GM23338 (cell line): Measurements from ENCODE around the gene CCDC69. TPM values are rescaled to one million over a fixed set of nuclear protein-coding genes. Genes with fewer than 3 reads are reported as not detected.

ENCODE experiments used
- ATAC-seq: fragments of 200-7000 bp; cut with Tn5 transposase; 3 replicates; pipeline ENCODE4 v1.9.1; 2020
- DNase-seq: peaks from one replicate; pipeline ENCODE4 v3.0.0-alpha.2; 2015; ENCODE audit warnings: low spot score
- H2AFZ ChIP-seq: fragments of 200-600 bp; sonication (generic); 2 replicates; pipeline ENCODE4 v1.8.0; 2016; ENCODE audit warnings: antibody characterized with exemption, mild to moderate bottlenecking, moderate library complexity
- H3F3A ChIP-seq: fragments of 200-600 bp; sonication (generic); replicated peaks from 2 replicates; pipeline ENCODE4 v1.8.0; 2017; ENCODE audit warnings: antibody characterized with exemption, mixed run types, low read depth
- H3K27ac ChIP-seq: fragments of 200-600 bp; sonication (generic); 2 replicates; pipeline ENCODE4 v1.6.1; 2016; ENCODE audit warnings: low read depth
- H3K27me3 ChIP-seq: fragments of 200-600 bp; sonication (generic); 2 replicates; pipeline ENCODE4 v1.8.0; 2016; ENCODE audit warnings: mild to moderate bottlenecking, mixed run types, moderate library complexity; ENCODE audit not compliant: insufficient read depth
- H3K36me3 ChIP-seq: fragments of 200-600 bp; sonication (generic); 2 replicates; pipeline ENCODE4 v1.8.0; 2016; ENCODE audit warnings: mild to moderate bottlenecking; ENCODE audit not compliant: insufficient read depth
- H3K4me1 ChIP-seq: fragments of 200-600 bp; sonication (generic); 2 replicates; pipeline ENCODE4 v1.8.0; 2016; ENCODE audit warnings: mild to moderate bottlenecking, moderate library complexity; ENCODE audit not compliant: insufficient read depth
- H3K4me2 ChIP-seq: fragments of 200-600 bp; sonication (generic); 2 replicates; pipeline ENCODE4 v1.7.1; 2017; ENCODE audit warnings: mixed run types
- H3K4me3 ChIP-seq: fragments of 200-600 bp; sonication (generic); 2 replicates; pipeline ENCODE4 v1.6.1; 2016; ENCODE audit warnings: mixed run types
- H3K79me2 ChIP-seq: fragments of 200-600 bp; sonication (generic); replicated peaks from 2 replicates; pipeline ENCODE4 v1.8.0; 2017; ENCODE audit warnings: mild to moderate bottlenecking; ENCODE audit not compliant: insufficient read depth
- H3K9me2 ChIP-seq: fragments of 200-600 bp; sonication (generic); 2 replicates; pipeline ENCODE4 v1.8.0; 2017; ENCODE audit not compliant: insufficient read depth
- H4K20me1 ChIP-seq: fragments of 200-600 bp; sonication (generic); replicated peaks from 2 replicates; pipeline ENCODE4 v1.8.0; 2017; ENCODE audit warnings: mild to moderate bottlenecking; ENCODE audit not compliant: insufficient read depth
- H3K27ac Mint-ChIP-seq: 2 replicates; pipeline ENCODE4 v1.8.0; 2020; ENCODE audit warnings: inconsistent platforms, mild to moderate bottlenecking, moderate library complexity, mixed read lengths
- H3K27me3 Mint-ChIP-seq: 3 replicates; pipeline ENCODE4 v1.8.0; 2022; ENCODE audit warnings: low read depth, mild to moderate bottlenecking, moderate library complexity, mixed read lengths, inconsistent platforms; ENCODE audit not compliant: insufficient read depth, poor library complexity
- H3K36me3 Mint-ChIP-seq: 3 replicates; pipeline ENCODE4 v1.8.0; 2021; ENCODE audit warnings: low read depth, mild to moderate bottlenecking, inconsistent platforms, moderate library complexity, mixed read lengths
- H3K4me1 Mint-ChIP-seq: 3 replicates; pipeline ENCODE4 v1.8.0; 2020; ENCODE audit warnings: mild to moderate bottlenecking, inconsistent platforms, mixed read lengths
- H3K4me3 Mint-ChIP-seq: 3 replicates; pipeline ENCODE4 v1.8.0; 2021; ENCODE audit warnings: moderate library complexity, mild to moderate bottlenecking, inconsistent platforms, mixed read lengths
- H3K9me3 Mint-ChIP-seq: 3 replicates; pipeline ENCODE4 v1.8.0; 2020; ENCODE audit warnings: moderate library complexity, mild to moderate bottlenecking, inconsistent platforms, mixed read lengths
- EZH2 ChIP-seq: fragments of 200-600 bp; sonication (generic); IDR thresholded peaks from one replicate; pipeline ENCODE4 v1.8.0; 2017; ENCODE audit warnings: antibody characterized with exemption, mild to moderate bottlenecking, low read depth; ENCODE audit not compliant: unreplicated experiment
- JUNB ChIP-seq: IDR thresholded peaks from one replicate; pipeline ENCODE4 v1.6.1; 2016; ENCODE audit warnings: antibody characterized with exemption; ENCODE audit not compliant: unreplicated experiment
- polyA plus RNA-seq: library from polyadenylated mRNA; unstranded; fragments of >200 nt; fragmentation: Nextera tagmentation; extraction: Ambion mirVana; gene quantifications from 2 replicates; pipeline ENCODE4 v1.2.1, GENCODE V29; 2016
- total RNA-seq: library from RNA; depleted of rRNA; stranded (reverse); fragments of >200 nt; shearing (Covaris generic); gene quantifications from 2 replicates; pipeline ENCODE4 v1.2.3, GENCODE V29; 2014
- TF ChIP-seq, protein P1 (sequence below): fragments of 250-450 bp; sonication (Bioruptor Pico); IDR thresholded peaks from 2 replicates; pipeline ENCODE4 v1.5.0; 2020; ENCODE audit warnings: mild to moderate bottlenecking, moderate library complexity
- TF ChIP-seq, protein P2 (sequence below), 2 experiments: fragments of 200-600 bp in 1 of 2; sonication (generic) in 1 of 2; conservative IDR thresholded peaks; 2 replicates each; pipeline versions ENCODE4 v1.5.1 to v1.6.1; 2016 to 2017; ENCODE audit warnings: antibody characterized with exemption in 2 of 2, low read depth in 2 of 2, mild to moderate bottlenecking in 2 of 2, moderate library complexity in 1 of 2

The CCDC69 gene
- total and polyA plus RNA-seq, 2 experiments from 2014 or later = 2.7 to 5.3 TPM

DNA sequence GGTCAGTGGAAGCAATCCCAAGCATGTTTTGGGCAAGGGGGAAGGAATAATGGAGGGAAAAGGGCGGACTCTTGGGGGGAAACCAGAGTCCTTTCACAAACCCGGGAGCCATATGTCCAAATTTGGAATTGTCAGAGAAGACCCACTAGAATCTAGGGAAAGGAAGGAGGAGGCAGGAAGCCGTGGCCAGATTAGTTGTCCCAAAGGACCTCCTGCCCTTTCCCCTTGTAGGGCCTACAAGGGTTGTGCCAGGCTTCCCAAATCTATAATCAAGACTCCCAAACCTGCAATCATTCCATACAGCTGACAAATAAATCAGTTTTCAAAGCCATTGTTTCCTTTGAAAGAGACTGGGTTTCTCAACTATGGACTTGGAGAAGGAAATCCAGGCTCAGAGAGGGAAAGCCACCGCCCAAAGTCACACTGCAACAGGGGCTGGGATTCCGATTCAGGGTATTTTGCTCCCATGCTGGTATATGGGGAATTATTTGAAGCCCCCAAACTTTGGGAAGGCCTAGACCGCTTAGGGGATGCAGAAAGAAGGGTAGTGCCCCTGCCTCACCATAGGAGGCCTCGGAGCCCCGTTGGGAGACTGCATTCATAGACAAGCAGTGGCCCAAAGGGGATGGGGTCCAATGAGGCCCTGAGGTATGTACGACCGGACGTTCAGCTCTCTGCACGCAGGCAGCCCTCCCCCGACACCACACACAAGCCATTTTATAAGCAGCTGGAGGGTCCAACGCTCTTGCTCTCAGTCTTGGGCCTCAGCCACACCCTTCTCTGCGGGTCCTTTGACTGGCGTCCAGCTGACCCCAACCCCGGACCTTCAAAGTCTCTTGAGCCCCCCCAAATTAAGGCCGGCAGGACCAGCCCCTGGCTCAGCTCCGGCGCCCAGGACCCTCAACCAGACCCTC, 67.1 kb downstream of the CCDC69 start (continued):
- TF ChIP-seq, protein P1, sequence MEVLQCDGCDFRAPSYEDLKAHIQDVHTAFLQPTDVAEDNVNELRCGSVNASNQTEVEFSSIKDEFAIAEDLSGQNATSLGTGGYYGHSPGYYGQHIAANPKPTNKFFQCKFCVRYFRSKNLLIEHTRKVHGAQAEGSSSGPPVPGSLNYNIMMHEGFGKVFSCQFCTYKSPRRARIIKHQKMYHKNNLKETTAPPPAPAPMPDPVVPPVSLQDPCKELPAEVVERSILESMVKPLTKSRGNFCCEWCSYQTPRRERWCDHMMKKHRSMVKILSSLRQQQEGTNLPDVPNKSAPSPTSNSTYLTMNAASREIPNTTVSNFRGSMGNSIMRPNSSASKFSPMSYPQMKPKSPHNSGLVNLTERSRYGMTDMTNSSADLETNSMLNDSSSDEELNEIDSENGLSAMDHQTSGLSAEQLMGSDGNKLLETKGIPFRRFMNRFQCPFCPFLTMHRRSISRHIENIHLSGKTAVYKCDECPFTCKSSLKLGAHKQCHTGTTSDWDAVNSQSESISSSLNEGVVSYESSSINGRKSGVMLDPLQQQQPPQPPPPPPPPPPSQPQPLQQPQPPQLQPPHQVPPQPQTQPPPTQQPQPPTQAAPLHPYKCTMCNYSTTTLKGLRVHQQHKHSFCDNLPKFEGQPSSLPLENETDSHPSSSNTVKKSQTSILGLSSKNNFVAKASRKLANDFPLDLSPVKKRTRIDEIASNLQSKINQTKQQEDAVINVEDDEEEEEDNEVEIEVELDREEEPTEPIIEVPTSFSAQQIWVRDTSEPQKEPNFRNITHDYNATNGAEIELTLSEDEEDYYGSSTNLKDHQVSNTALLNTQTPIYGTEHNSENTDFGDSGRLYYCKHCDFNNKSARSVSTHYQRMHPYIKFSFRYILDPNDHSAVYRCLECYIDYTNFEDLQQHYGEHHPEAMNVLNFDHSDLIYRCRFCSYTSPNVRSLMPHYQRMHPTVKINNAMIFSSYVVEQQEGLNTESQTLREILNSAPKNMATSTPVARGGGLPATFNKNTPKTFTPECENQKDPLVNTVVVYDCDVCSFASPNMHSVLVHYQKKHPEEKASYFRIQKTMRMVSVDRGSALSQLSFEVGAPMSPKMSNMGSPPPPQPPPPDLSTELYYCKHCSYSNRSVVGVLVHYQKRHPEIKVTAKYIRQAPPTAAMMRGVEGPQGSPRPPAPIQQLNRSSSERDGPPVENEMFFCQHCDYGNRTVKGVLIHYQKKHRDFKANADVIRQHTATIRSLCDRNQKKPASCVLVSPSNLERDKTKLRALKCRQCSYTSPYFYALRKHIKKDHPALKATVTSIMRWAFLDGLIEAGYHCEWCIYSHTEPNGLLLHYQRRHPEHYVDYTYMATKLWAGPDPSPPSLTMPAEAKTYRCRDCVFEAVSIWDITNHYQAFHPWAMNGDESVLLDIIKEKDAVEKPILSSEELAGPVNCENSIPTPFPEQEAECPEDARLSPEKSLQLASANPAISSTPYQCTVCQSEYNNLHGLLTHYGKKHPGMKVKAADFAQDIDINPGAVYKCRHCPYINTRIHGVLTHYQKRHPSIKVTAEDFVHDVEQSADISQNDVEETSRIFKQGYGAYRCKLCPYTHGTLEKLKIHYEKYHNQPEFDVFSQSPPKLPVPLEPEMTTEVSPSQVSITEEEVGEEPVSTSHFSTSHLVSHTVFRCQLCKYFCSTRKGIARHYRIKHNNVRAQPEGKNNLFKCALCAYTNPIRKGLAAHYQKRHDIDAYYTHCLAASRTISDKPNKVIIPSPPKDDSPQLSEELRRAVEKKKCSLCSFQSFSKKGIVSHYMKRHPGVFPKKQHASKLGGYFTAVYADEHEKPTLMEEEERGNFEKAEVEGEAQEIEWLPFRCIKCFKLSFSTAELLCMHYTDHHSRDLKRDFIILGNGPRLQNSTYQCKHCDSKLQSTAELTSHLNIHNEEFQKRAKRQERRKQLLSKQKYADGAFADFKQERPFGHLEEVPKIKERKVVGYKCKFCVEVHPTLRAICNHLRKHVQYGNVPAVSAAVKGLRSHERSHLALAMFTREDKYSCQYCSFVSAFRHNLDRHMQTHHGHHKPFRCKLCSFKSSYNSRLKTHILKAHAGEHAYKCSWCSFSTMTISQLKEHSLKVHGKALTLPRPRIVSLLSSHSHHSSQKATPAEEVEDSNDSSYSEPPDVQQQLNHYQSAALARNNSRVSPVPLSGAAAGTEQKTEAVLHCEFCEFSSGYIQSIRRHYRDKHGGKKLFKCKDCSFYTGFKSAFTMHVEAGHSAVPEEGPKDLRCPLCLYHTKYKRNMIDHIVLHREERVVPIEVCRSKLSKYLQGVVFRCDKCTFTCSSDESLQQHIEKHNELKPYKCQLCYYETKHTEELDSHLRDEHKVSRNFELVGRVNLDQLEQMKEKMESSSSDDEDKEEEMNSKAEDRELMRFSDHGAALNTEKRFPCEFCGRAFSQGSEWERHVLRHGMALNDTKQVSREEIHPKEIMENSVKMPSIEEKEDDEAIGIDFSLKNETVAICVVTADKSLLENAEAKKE (CRISPR knock-in tag) = no peak
- TF ChIP-seq, protein P2, sequence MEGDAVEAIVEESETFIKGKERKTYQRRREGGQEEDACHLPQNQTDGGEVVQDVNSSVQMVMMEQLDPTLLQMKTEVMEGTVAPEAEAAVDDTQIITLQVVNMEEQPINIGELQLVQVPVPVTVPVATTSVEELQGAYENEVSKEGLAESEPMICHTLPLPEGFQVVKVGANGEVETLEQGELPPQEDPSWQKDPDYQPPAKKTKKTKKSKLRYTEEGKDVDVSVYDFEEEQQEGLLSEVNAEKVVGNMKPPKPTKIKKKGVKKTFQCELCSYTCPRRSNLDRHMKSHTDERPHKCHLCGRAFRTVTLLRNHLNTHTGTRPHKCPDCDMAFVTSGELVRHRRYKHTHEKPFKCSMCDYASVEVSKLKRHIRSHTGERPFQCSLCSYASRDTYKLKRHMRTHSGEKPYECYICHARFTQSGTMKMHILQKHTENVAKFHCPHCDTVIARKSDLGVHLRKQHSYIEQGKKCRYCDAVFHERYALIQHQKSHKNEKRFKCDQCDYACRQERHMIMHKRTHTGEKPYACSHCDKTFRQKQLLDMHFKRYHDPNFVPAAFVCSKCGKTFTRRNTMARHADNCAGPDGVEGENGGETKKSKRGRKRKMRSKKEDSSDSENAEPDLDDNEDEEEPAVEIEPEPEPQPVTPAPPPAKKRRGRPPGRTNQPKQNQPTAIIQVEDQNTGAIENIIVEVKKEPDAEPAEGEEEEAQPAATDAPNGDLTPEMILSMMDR (conservative IDR thresholded peaks at IDR 0.05; ENCODE audit: low read depth in 2 of 2) = no peak
- no peak for TF ChIP-seq JUNB

DNA sequence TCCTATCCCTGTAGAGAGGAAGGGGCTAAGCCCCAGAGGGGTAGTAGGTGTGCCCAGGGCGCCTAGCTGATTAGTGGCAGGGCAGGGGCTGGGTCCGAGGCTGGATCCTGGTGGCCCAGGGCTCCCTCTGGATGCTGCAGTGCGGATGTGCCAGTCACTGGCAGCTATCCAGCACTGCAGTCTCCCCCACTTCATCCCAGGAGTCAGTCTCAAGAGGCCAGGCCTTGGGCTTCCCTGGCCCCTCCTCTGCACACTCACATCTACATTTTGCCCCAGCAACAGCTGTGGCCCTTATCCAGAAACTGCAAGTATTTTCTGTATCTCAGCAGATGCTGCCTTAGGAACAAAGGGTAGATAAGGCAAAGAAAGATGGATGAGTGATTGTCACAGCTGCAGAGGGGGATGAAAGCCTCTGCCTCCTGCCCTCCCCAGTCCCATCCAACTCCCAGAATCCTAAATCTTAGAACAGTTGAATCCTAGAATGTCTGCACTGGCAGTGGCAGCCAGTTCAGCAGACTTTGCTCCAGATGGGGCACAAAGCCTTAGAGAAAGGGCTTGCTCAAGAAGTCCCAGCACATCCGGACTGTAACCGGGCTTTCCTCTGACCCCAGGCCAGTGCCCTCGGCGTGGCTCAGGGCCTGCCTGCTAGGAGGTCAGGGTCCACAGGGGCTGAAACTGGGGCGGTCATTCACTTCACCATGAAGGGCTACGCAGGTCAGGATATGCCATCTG, 68.0 kb downstream of the CCDC69 start:
- Histone ChIP-seq H3K79me2 (peaks cover 24% of the 10 kb centered on the region), H4K20me1 (peaks cover 15% of the 10 kb centered on the region), H3K9me2 (no peaks in the 10 kb centered on the region), H3K4me3 (peak overlapping the region; percentile 88; the same call in 1 of the 2 replicates), H3K27me3 (peaks cover 10% of the 10 kb centered on the region; the same call in 1 of the 2 replicates), H3K36me3 (no peaks in the 10 kb centered on the region), H3K4me2 (peak overlapping the region; percentile 98), H2AFZ (no peak overlapping the region), H3F3A (no peaks in the 10 kb centered on the region; the same call in 1 of the 2 replicates), H3K27ac (no peak overlapping the region), H3K4me1 (peaks cover 26% of the 10 kb centered on the region)
- DNase-seq (no peak), ATAC-seq (peak; percentile 4; the same call in 1 of the 3 replicates)
- Mint-ChIP-seq H3K27ac (no peak overlapping the region), H3K27me3 (peaks cover 5% of the 10 kb centered on the region), H3K4me1 (peaks cover 29% of the 10 kb centered on the region), H3K9me3 (no peaks in the 10 kb centered on the region), H3K4me3 (peak overlapping the region; percentile 81; the same call in 2 of the 3 replicates), H3K36me3 (no peaks in the 10 kb centered on the region; the same call in 2 of the 3 replicates)
- TF ChIP-seq, protein P2 (conservative IDR thresholded peaks at IDR 0.05; ENCODE audit: low read depth in 2 of 2) = 0 out of 4 replicates have a peak, but pooled peaks of 1 of the 2 experiments have one; percentile 1
- no peak for TF ChIP-seq EZH2
